Measurements from ENCODE around the gene NRGN. TPM values are rescaled to one million over a fixed set of nuclear protein-coding genes. Genes with fewer than 3 reads are reported as not detected.

The NRGN gene
- total and polyA plus RNA-seq, 2 experiments from 2014 or later, result 1.2 TPM; not detected in 1

DNA sequence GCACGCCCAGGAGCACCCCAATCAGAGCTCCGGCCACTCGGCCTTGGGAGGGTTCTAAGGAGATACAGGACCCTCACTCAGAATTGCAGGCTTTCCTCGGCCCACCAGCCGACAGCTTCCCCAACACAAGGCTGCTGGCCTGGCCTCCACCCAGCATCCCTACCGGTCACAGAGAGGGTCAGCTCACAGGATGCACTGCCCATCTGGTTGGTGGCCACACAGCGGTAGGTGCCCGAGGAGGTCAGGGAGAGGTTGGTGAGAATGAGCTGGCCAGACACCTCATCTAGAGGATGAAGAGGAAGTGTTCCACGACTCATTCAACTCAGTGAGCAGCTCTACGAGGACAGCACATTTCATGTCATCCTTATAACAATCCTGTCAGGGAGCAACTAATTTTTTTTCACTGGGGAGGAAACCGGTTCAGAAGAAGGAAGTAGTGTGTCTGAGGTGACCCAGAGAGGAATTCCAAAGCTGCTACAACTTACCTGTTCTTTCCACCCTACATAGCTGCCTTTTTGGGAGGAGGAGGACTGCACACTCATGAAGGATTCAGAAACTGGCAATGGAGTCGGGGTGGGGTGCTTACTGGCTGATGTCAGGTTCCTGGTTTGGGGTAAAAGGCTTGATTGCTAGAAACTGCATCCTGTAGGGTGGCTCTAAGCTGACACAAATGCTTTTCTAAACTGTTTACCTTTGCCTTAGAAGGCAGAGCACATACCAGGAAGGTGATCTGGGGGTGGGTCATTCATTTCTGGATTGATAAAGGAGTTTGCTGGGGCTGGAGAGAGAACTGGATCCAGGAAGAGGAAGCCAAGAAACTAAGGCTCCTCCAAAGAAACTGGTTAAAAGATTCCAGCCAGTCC is 9.0 kb downstream of the NRGN start:
- Histone ChIP-seq H3K4me2 (peak overlapping the region; percentile 25), H3K9me2 (replicated peaks; ENCODE audit: insufficient read depth) (no peaks in the 10 kb centered on the region), H3K4me1 (ENCODE audit: insufficient read depth) (peaks cover 7% of the 10 kb centered on the region), H3K4me3 (no peak overlapping the region), H3K9me3 (ENCODE audit: low read depth) (no peaks in the 10 kb centered on the region), H2AFZ (no peak overlapping the region), H3K27ac (peak overlapping the region; percentile 67), H4K20me1 (ENCODE audit: insufficient read depth, poor library complexity, severe bottlenecking) (no peaks in the 10 kb centered on the region), H3K36me3 (replicated peaks; ENCODE audit: insufficient read depth, low read depth) (no peaks in the 10 kb centered on the region), H3K79me2 (no peaks in the 10 kb centered on the region), H3K27me3 (peaks cover 85% of the 10 kb centered on the region)
- no peak for TF ChIP-seq EZH2phosphoT487 (IDR thresholded peaks at IDR 0.05; ENCODE audit: low read depth, severe bottlenecking, unreplicated experiment)
- TF ChIP-seq CTCF (IDR thresholded peaks at IDR 0.05; ENCODE audit: poor library complexity), result no peak
- TF ChIP-seq EZH2 (IDR thresholded peaks at IDR 0.05; ENCODE audit: borderline replicate concordance), result no peak
- WGBS (ENCODE audit: low lambda C conversion rate, missing lambda C conversion rate), result 79% methylated on average over 12 of the region's 12 CpGs
- no peak for DNase-seq (ENCODE audit: low spot score)

GRCh38 chr11:124749912-124750311 is 10.2 kb downstream of the NRGN start:
- no peak for DNase-seq (ENCODE audit: low spot score)
- no peaks in the 10 kb centered on the region for H3K9me2 ChIP-seq (replicated peaks; ENCODE audit: insufficient read depth)
- no peak for TF ChIP-seq EZH2phosphoT487 (IDR thresholded peaks at IDR 0.05; ENCODE audit: low read depth, severe bottlenecking, unreplicated experiment)
- TF ChIP-seq EZH2 (IDR thresholded peaks at IDR 0.05; ENCODE audit: borderline replicate concordance), result no peak
- no peak for TF ChIP-seq CTCF (IDR thresholded peaks at IDR 0.05; ENCODE audit: poor library complexity)
- no peak overlapping the region for H3K27ac ChIP-seq
- WGBS (ENCODE audit: low lambda C conversion rate, missing lambda C conversion rate), result 96% methylated on average over 1 of the region's 1 CpG
- no peak overlapping the region for H3K4me2 ChIP-seq
- no peak overlapping the region for H3K4me3 ChIP-seq
- H3K4me1 ChIP-seq (ENCODE audit: insufficient read depth), result peaks cover 7% of the 10 kb centered on the region
- peaks cover 73% of the 10 kb centered on the region for H3K27me3 ChIP-seq
- H3K79me2 ChIP-seq, result no peaks in the 10 kb centered on the region
- H4K20me1 ChIP-seq (ENCODE audit: insufficient read depth, poor library complexity, severe bottlenecking), result no peaks in the 10 kb centered on the region
- no peaks in the 10 kb centered on the region for H3K36me3 ChIP-seq (replicated peaks; ENCODE audit: insufficient read depth, low read depth)
- no peaks in the 10 kb centered on the region for H3K9me3 ChIP-seq (ENCODE audit: low read depth)
- no peak overlapping the region for H2AFZ ChIP-seq

DNA sequence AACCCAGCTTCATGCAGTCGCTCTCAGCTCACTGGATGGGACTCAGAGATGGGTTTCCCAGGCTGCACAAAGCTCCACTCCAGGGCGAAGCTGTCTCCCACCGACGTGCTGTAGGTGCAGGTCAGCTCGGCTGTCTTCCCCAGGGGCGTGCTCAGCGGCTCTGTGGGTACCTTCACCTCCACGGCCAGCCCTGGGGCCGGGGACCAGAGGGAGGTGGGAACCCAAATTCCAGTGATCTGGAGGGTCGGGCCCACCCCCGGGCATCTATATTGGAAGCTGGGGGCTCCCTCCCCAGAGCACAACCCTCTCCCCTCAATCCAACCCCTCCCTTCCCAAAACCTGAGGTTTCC is 11.6 kb downstream of the NRGN start:
- Histone ChIP-seq H3K27ac (no peak overlapping the region), H3K36me3 (replicated peaks; ENCODE audit: insufficient read depth, low read depth) (no peaks in the 10 kb centered on the region), H3K27me3 (peaks cover 66% of the 10 kb centered on the region), H3K9me3 (ENCODE audit: low read depth) (no peaks in the 10 kb centered on the region), H3K4me2 (peak overlapping the region; percentile 62), H3K9me2 (replicated peaks; ENCODE audit: insufficient read depth) (no peaks in the 10 kb centered on the region), H3K4me3 (no peak overlapping the region), H3K79me2 (no peaks in the 10 kb centered on the region), H3K4me1 (ENCODE audit: insufficient read depth) (peaks cover 7% of the 10 kb centered on the region), H2AFZ (no peak overlapping the region), H4K20me1 (ENCODE audit: insufficient read depth, poor library complexity, severe bottlenecking) (no peaks in the 10 kb centered on the region)
- no peak for DNase-seq (ENCODE audit: low spot score)
- TF ChIP-seq EZH2 (IDR thresholded peaks at IDR 0.05; ENCODE audit: borderline replicate concordance) (no peak), CTCF (IDR thresholded peaks at IDR 0.05; ENCODE audit: poor library complexity) (no peak), EZH2phosphoT487 (IDR thresholded peaks at IDR 0.05; ENCODE audit: low read depth, severe bottlenecking, unreplicated experiment) (no peak)
- 74% methylated on average over 11 of the region's 11 CpGs for WGBS (ENCODE audit: low lambda C conversion rate, missing lambda C conversion rate)
